Panc1 (cell line): ENCODE results near the gene CYP2A6. TPM values are rescaled to one million over a fixed set of nuclear protein-coding genes. Genes with fewer than 3 reads are reported as not detected.
"Not testable (repeated sequence)": the region's sequence is repeated elsewhere in the genome, so short reads cannot be mapped to it uniquely, and the experiment has no call there.

ENCODE experiments used
- ATAC-seq: fragments of 200-7000 bp; cut with Tn5 transposase; 2 replicates; pipeline ENCODE4 v1.9.1; 2020; ENCODE audit warnings: mild to moderate bottlenecking, moderate library complexity
- BruUV-seq: library from RNA; stranded (reverse); fragments of 400-500 nt; replicated peaks from 2 replicates; lab custom pipeline; 2021; lab: Mats Ljungman, UMichigan
- CTCF ChIA-PET: fragments of 300-600 bp; sonication (Branson Sonifier 250); formaldehyde crosslinking; loops from one replicate; lab custom pipeline; 2022; ENCODE audit warnings: antibody characterized with exemption; lab: Charles Lee
- POLR2A ChIA-PET: fragments of 300-600 bp; sonication (Branson Sonifier 250); formaldehyde crosslinking; loops from one replicate; lab custom pipeline; 2022; ENCODE audit warnings: antibody characterized with exemption; lab: Charles Lee
- DNase-seq: peaks from one replicate; pipeline ENCODE4 v3.0.0-alpha.2; 2010; ENCODE audit warnings: low read depth, low spot score
- H3K27ac ChIP-seq: 2 replicates; pipeline ENCODE4 v1.5.1; 2011; ENCODE audit warnings: mild to moderate bottlenecking, low read length, inconsistent platforms
- H3K27me3 ChIP-seq: fragments of 200-500 bp; sonication (Bioruptor generic); 2 replicates; pipeline ENCODE4 v1.6.0; 2014; ENCODE audit warnings: low read length, inconsistent platforms; ENCODE audit not compliant: control insufficient read depth, insufficient read depth
- H3K36me3 ChIP-seq: fragments of 200-500 bp; sonication (Bioruptor generic); 2 replicates; pipeline ENCODE4 v1.5.1; 2014; ENCODE audit warnings: inconsistent platforms, mild to moderate bottlenecking, low read length, moderate library complexity; ENCODE audit not compliant: control insufficient read depth, insufficient read depth
- H3K4me1 ChIP-seq: 2 replicates; pipeline ENCODE4 v1.5.1; 2011; ENCODE audit warnings: inconsistent platforms, mild to moderate bottlenecking, low read length, moderate library complexity; ENCODE audit not compliant: control insufficient read depth, insufficient read depth
- H3K4me3 ChIP-seq, 2 experiments: 2 replicates each; pipeline ENCODE4 v1.5.1; 2011 to 2012; ENCODE audit warnings: low read depth in 2 of 2, low read length in 2 of 2, mild to moderate bottlenecking in 2 of 2, inconsistent platforms in 1 of 2, moderate library complexity in 1 of 2
- H3K9me3 ChIP-seq: fragments of 200-500 bp; sonication (Bioruptor generic); 2 replicates; pipeline ENCODE4 v1.5.1; 2014; ENCODE audit warnings: low read depth, mild to moderate bottlenecking, inconsistent platforms, low read length, moderate library complexity; ENCODE audit not compliant: control insufficient read depth, insufficient read depth
- CTCF ChIP-seq: fragments of 450-650 bp; IDR thresholded peaks from 2 replicates; pipeline ENCODE4 v1.5.1; 2017; ENCODE audit warnings: mild to moderate bottlenecking
- POLR2AphosphoS5 ChIP-seq: IDR thresholded peaks from 2 replicates; pipeline ENCODE4 v1.6.1; 2012; ENCODE audit warnings: mild to moderate bottlenecking, low read depth, low read length, moderate library complexity
- REST ChIP-seq, 2 experiments: IDR thresholded peaks; 2 replicates each; pipeline ENCODE4 v1.6.1; 2011 to 2012; ENCODE audit warnings: low read depth in 2 of 2, control low read depth in 1 of 2, low read length in 1 of 2, mild to moderate bottlenecking in 1 of 2, moderate library complexity in 1 of 2; ENCODE audit not compliant: insufficient read depth in 1 of 2
- SIN3A ChIP-seq: IDR thresholded peaks from 2 replicates; pipeline ENCODE4 v1.6.1; 2012; ENCODE audit warnings: low read depth, mild to moderate bottlenecking, low read length, moderate library complexity, borderline replicate concordance; ENCODE audit not compliant: insufficient read depth
- TCF7L2 ChIP-seq: IDR thresholded peaks from 2 replicates; pipeline ENCODE4 v1.6.1; 2011; ENCODE audit warnings: mild to moderate bottlenecking, low read depth, low read length, inconsistent platforms
- in situ Hi-C: cut with HindIII; loops from 2 replicates; pipeline ENCODE4 v1.10.0; 2016; ENCODE audit warnings: low sequenced_read_pairs, low pct_unique_long_range_greater_than_20kb
- intact Hi-C: fragments of 100-400 bp; cut with micrococcal nuclease; formaldehyde crosslinking; loops from one replicate; pipeline ENCODE4 v1.10.0; 2022; ENCODE audit not compliant: unreplicated experiment
- total RNA-seq: library from RNA; stranded (reverse); gene quantifications from one replicate; pipeline ENCODE4 v1.2.1, GENCODE V29; 2021; ENCODE audit not compliant: unreplicated experiment

Gene CYP2A6
- total RNA-seq, 1 experiment from 2014 or later, result 0.41 TPM

GRCh38 chr19:40819479-40820234 lies 30.6 kb downstream of the CYP2A6 start:
- in situ Hi-C loops, result not testable (repeated sequence)

GRCh38 chr19:40818480-40819399 lies 31.5 kb downstream of the CYP2A6 start:
- peak; percentile 91 for ATAC-seq
- BruUV-seq, POLR2A ChIA-PET, H3K27me3 ChIP-seq, in situ Hi-C loops, H3K36me3 ChIP-seq, H3K9me3 ChIP-seq, H3K4me1 ChIP-seq, DNase-seq, intact Hi-C loops, CTCF ChIA-PET: not testable (repeated sequence)
- H3K27ac ChIP-seq, result peak overlapping the region; percentile 34; the same call in 1 of the 2 replicates
- H3K4me3 ChIP-seq, result peak overlapping the region; percentile 11 to 29; a peak in 2 of 4 replicates
- peak; percentile 45; the same call in 1 of the 2 replicates for TF ChIP-seq CTCF

More at GRCh38 chr19:40819479-40820234, 30.6 kb downstream of the CYP2A6 start:
- H3K27me3 ChIP-seq, intact Hi-C loops, H3K9me3 ChIP-seq, ATAC-seq, BruUV-seq, POLR2A ChIA-PET, H3K4me1 ChIP-seq, H3K4me3 ChIP-seq, H3K36me3 ChIP-seq, DNase-seq: not testable (repeated sequence)
- CTCF ChIA-PET, result interaction anchor here (0.9 kb wide), 1 partner anchor 157 kb away, joined by 3 read pairs; no protein-coding TSS in a partner anchor
- peak overlapping the region; percentile 48; the same call in 1 of the 2 replicates for H3K27ac ChIP-seq
- peak; percentile 78 for TF ChIP-seq CTCF

GRCh38 chr19:40815223-40815622 lies 35.0 kb downstream of the CYP2A6 start:
- H3K9me3 ChIP-seq, result no peaks in the 10 kb centered on the region
- no peak for ATAC-seq
- CTCF ChIA-PET, result no interaction called here
- no peaks in the 10 kb centered on the region for H3K27me3 ChIP-seq
- intact Hi-C loops (no loop called here), in situ Hi-C loops (no loop called here)
- no peak overlapping the region for H3K4me3 ChIP-seq
- no peak for DNase-seq
- BruUV-seq, result no TSS peak
- H3K36me3 ChIP-seq, result no peaks in the 10 kb centered on the region
- peaks cover 9% of the 10 kb centered on the region for H3K4me1 ChIP-seq
- H3K27ac ChIP-seq, result peak overlapping the region; percentile 51; the same call in 1 of the 2 replicates
- no peak for TF ChIP-seq POLR2AphosphoS5
- TF ChIP-seq TCF7L2, result no peak
- TF ChIP-seq SIN3A, result no peak
- no peak for TF ChIP-seq REST (IDR thresholded peaks at IDR 0.05; ENCODE audit: insufficient read depth in 1 of 2, low read depth in 2 of 2, low read length in 1 of 2)
- no peak for TF ChIP-seq CTCF
- POLR2A ChIA-PET, result no interaction called here
